ENCODE measurements around the gene WDR33.

DNA sequence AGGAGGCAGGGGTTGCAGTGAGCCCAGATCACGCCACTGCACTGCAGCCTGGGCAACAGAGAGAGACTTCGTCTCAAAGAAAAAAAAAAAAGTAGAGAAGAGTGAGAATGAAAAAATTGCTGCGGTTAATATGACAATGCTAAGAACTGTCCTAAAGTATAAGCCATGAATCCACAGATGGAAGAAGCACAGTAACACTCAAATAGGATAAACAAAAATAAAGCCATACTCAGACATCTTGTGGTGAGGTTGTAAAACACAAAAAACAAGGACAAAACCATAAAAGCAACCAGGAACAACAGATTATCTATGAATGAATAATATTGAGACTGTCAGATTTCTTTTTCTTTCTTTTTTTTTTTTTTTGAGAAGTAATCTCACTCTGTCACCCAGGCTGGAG is 24.0 kb upstream of the WDR33 start:
- TF ChIP-seq CBFB (IDR thresholded peaks at IDR 0.05; ENCODE audit: low read depth) (no peak), SIN3A (IDR thresholded peaks at IDR 0.05; ENCODE audit: low read depth, low read length) (no peak), CTCF (IDR thresholded peaks at IDR 0.05 in 2 of 3, conservative IDR thresholded peaks at IDR 0.05 in 1 of 3; ENCODE audit: control insufficient read depth in 2 of 3, extremely low read depth in 1 of 3, insufficient read depth in 1 of 3, low read depth in 3 of 3, low read length in 3 of 3) (no peak), POLR2A (IDR thresholded peaks at IDR 0.05; ENCODE audit: low read depth, low read length) (no peak), ZSCAN29 (IDR thresholded peaks at IDR 0.05) (no peak), EZH2 (IDR thresholded peaks at IDR 0.05; ENCODE audit: borderline replicate concordance, control insufficient read depth, low read depth, low read length) (no peak), NBN (IDR thresholded peaks at IDR 0.05) (no peak), RAD21 (IDR thresholded peaks at IDR 0.05; ENCODE audit: insufficient read depth, low read depth, low read length) (no peak), ATF3 (IDR thresholded peaks at IDR 0.05; ENCODE audit: borderline replicate concordance, extremely low read depth, low read depth, low read length) (no peak), HDAC2 (IDR thresholded peaks at IDR 0.05) (no peak), REST (IDR thresholded peaks at IDR 0.05; ENCODE audit: low read depth, low read length) (no peak), USF1 (IDR thresholded peaks at IDR 0.05; ENCODE audit: borderline replicate concordance, extremely low read length, insufficient read depth, low read depth, low read length) (no peak)
